ENCODE data around the gene RICTOR.

RICTOR gene

DNA sequence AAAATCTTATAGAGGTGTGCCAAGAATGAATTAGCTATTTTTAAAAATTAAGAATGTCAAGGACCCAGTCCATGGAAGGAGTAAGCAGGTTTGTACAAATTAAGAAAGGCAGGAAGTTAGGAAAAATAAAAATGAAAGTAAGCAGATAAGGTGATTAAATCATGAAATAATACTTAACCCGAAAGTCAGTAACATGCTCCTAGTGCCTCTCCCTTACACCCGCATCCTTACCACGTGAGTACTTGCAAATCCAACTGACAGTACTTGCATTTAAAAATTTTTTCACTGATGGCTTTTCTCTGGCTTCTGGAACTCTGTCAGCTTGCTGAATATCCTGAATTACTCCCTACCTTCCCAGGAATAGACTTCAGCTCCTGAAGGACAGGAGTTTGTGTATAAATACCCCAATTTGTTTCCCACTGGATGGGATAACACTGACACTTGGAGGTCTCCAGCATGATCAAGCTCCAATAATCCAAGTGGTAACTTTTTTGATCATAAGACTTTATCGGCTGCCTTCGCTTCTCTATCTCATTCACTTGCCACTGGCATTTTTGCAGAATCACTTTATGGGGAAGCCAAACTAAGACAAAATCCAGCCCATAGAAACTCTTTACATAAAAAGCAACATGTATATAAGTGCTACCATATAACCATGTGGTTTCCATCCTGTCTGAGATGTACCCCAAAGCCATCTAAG is 41.6 kb upstream of the RICTOR start (continued):
- TF ChIP-seq ZNF654 (tag by site-specific recombination; IDR thresholded peaks at IDR 0.05; ENCODE audit: low read depth), result no peak
- no peak for TF ChIP-seq ZNF747 (tag by site-specific recombination; IDR thresholded peaks at IDR 0.05)
- TF ChIP-seq, protein P1, sequence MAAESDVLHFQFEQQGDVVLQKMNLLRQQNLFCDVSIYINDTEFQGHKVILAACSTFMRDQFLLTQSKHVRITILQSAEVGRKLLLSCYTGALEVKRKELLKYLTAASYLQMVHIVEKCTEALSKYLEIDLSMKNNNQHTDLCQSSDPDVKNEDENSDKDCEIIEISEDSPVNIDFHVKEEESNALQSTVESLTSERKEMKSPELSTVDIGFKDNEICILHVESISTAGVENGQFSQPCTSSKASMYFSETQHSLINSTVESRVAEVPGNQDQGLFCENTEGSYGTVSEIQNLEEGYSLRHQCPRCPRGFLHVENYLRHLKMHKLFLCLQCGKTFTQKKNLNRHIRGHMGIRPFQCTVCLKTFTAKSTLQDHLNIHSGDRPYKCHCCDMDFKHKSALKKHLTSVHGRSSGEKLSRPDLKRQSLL (tag by site-specific recombination; IDR thresholded peaks at IDR 0.05), result no peak
- TF ChIP-seq ZNF785 (tag by site-specific recombination; IDR thresholded peaks at IDR 0.05), result no peak

DNA sequence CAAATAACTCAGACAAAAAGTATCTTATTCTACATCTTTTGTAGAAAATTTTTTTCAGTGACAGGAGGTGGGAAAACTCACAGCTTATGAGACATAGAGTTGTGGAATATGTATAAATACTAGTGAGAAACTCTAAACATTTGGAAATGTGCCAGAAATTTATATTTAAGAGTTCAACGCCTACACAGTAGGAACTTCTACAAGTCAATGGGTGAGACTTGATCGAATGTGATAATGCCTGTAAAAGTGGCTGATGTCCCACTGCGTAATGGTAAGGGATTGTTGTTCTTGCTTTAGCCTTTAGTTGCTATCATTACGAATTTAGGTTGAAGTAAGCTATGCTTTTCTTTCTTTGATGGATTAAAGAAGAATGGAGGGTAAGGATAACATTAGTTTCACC is 40.0 kb upstream of the RICTOR start:
- ChIA-PET CTCF (interaction anchor here (0.5 to 1.0 kb wide), 3 partner anchors 33 to 146 kb away, joined by 3 read pairs; no protein-coding TSS in a partner anchor), POLR2A (no interaction called here)
- no peaks in the 10 kb centered on the region for H3K9me3 ChIP-seq (ENCODE audit: control insufficient read depth, insufficient read depth, low read depth, low read length)
- no peak overlapping the region for H3K4me3 ChIP-seq (ENCODE audit: low read depth, low read length)
- H3K4me1 ChIP-seq (ENCODE audit: control insufficient read depth, insufficient read depth, low read length), result 0 out of 2 replicates have a peak, but pooled peaks cover 3% of the 10 kb centered on the region
- H3K27ac ChIP-seq (ENCODE audit: extremely low read depth, low read depth, low read length), result no peak overlapping the region
- H3K36me3 ChIP-seq (ENCODE audit: control insufficient read depth in 2 of 2, insufficient read depth in 1 of 2, low read length in 2 of 2), result no peaks in the 10 kb centered on the region
- TF ChIP-seq, protein P2, sequence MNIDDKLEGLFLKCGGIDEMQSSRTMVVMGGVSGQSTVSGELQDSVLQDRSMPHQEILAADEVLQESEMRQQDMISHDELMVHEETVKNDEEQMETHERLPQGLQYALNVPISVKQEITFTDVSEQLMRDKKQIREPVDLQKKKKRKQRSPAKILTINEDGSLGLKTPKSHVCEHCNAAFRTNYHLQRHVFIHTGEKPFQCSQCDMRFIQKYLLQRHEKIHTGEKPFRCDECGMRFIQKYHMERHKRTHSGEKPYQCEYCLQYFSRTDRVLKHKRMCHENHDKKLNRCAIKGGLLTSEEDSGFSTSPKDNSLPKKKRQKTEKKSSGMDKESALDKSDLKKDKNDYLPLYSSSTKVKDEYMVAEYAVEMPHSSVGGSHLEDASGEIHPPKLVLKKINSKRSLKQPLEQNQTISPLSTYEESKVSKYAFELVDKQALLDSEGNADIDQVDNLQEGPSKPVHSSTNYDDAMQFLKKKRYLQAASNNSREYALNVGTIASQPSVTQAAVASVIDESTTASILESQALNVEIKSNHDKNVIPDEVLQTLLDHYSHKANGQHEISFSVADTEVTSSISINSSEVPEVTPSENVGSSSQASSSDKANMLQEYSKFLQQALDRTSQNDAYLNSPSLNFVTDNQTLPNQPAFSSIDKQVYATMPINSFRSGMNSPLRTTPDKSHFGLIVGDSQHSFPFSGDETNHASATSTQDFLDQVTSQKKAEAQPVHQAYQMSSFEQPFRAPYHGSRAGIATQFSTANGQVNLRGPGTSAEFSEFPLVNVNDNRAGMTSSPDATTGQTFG (tag by site-specific recombination; IDR thresholded peaks at IDR 0.05; ENCODE audit: borderline replicate concordance), result no peak
- TF ChIP-seq TCF7L2 (IDR thresholded peaks at IDR 0.05; ENCODE audit: borderline replicate concordance, low read depth, low read length) (no peak), SP7 (tag by site-specific recombination; IDR thresholded peaks at IDR 0.05) (no peak), ZNF239 (tag by site-specific recombination; IDR thresholded peaks at IDR 0.05) (no peak), ZNF341 (tag by site-specific recombination; IDR thresholded peaks at IDR 0.05; ENCODE audit: low read depth) (no peak), BCL11B (tag by site-specific recombination; IDR thresholded peaks at IDR 0.05; ENCODE audit: low read depth) (no peak), ZNF16 (tag by site-specific recombination; IDR thresholded peaks at IDR 0.05; ENCODE audit: low read depth) (no peak), MYNN (tag by site-specific recombination; IDR thresholded peaks at IDR 0.05; ENCODE audit: borderline replicate concordance) (no peak), YY1 (tag by site-specific recombination; IDR thresholded peaks at IDR 0.05) (no peak)

DNA sequence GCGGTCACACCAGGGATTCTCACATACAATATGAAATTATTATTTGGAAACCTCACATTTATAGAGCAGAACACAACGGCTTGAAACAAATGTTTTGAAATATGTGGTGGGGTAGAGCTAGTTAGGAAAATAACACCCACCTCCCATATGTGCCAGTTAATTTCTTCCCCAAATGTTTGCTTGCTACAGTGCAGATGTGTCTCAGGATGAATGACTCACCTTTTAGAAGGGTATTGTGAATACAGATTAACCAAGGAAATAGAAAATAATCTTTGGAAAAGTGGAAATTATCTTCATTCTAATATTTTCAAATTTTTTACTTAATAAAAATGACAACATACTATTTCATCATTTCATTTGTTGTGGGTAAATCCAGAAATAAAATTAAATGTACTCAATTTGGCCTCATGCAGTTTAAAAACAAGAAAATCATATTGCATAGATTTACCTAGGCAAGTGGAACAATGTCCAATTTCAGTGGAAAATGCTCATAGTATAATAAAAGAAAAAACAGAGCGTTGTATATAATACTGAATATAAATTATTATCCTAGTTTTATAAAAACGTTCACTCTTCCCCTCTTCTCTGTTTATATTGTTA is 39.3 kb upstream of the RICTOR start:
- H3K4me3 ChIP-seq (ENCODE audit: low read depth, low read length), result no peak overlapping the region
- H3K27ac ChIP-seq (ENCODE audit: extremely low read depth, low read depth, low read length), result no peak overlapping the region
- TF ChIP-seq ZBTB48 (tag by site-specific recombination; IDR thresholded peaks at IDR 0.05), result no peak
- no peak for TF ChIP-seq ZNF274 (IDR thresholded peaks at IDR 0.05; ENCODE audit: low read length)
- TF ChIP-seq ZNF274 (tag by site-specific recombination; IDR thresholded peaks at IDR 0.05; ENCODE audit: borderline replicate concordance), result no peak
- no peak for TF ChIP-seq PRDM1 (tag by site-specific recombination; IDR thresholded peaks at IDR 0.05)
- TF ChIP-seq ZBTB7A (tag by site-specific recombination; IDR thresholded peaks at IDR 0.05; ENCODE audit: low read depth), result no peak
- TF ChIP-seq ZNF521 (tag by site-specific recombination; IDR thresholded peaks at IDR 0.05), result no peak
- no peaks in the 10 kb centered on the region for H3K9me3 ChIP-seq (ENCODE audit: control insufficient read depth, insufficient read depth, low read depth, low read length)
- 0 out of 2 replicates have a peak, but pooled peaks cover 3% of the 10 kb centered on the region for H3K4me1 ChIP-seq (ENCODE audit: control insufficient read depth, insufficient read depth, low read length)
- ChIA-PET CTCF (interaction anchor here (1.0 to 2.3 kb wide), 3 partner anchors 33 to 191 kb away, joined by 3 to 12 read pairs (median 5); no protein-coding TSS in a partner anchor), POLR2A (no interaction called here)
- no peaks in the 10 kb centered on the region for H3K36me3 ChIP-seq (ENCODE audit: control insufficient read depth in 2 of 2, insufficient read depth in 1 of 2, low read length in 2 of 2)
